A549 treated with CpdA at 1 μM for 4 hours (cell line): ENCODE results near the gene SPTLC2. TPM values are rescaled to one million over a fixed set of nuclear protein-coding genes. Genes with fewer than 3 reads are reported as not detected.

Source experiments
- total RNA-seq: library from RNA; stranded (reverse); fragments of 200-300 nt; extraction: Qiagen RNA extraction; gene quantifications from 5 replicates; pipeline ENCODE4 v1.2.3, GENCODE V29; 2022; ENCODE audit warnings: low read depth

Gene SPTLC2, protein sequence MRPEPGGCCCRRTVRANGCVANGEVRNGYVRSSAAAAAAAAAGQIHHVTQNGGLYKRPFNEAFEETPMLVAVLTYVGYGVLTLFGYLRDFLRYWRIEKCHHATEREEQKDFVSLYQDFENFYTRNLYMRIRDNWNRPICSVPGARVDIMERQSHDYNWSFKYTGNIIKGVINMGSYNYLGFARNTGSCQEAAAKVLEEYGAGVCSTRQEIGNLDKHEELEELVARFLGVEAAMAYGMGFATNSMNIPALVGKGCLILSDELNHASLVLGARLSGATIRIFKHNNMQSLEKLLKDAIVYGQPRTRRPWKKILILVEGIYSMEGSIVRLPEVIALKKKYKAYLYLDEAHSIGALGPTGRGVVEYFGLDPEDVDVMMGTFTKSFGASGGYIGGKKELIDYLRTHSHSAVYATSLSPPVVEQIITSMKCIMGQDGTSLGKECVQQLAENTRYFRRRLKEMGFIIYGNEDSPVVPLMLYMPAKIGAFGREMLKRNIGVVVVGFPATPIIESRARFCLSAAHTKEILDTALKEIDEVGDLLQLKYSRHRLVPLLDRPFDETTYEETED
- total RNA-seq: 25.2 to 32.7 TPM (median 29.3 TPM) in 5 replicates

DNA sequence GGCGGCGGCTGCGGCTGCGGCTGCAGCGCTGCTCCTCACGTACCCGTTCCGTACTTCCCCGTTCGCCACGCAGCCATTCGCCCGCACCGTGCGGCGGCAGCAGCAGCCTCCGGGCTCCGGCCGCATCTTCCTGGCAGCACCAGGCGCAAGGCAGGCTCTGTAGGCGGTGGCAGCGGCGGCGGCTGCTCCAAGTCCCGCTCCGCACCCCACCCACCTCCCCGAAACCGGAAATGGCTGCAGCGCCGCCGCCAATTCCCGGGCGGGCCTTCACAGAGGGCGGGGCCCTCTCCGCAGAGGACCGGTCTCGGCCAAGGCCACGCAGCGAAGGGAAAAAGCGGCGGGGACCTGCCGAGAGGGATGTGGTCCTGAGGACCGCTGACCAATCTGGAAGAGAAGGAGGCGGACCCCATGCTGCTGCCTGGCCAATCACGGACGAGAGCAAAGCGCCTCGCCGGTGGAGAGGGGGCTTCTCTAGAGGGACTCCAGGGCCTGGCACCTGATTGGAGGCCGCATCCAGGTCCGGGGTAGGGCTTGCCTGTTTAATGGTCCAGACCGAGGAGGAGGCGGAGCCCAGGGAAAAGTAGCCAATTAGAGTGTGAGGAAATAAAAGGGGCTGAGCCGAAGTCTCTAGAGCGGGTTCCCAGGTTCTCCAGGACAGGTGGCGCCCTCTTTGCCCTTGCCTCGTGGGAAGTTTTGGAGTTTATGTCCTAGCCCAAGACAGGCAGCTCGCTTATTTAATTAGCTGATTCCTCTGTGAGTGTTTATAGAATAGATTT is at the start of gene SPTLC2:
SPTLC2 (minus strand) TSS at position 184 of the 776 bp plus-strand sequence; CDS start at position 126, 58 bp downstream.

DNA sequence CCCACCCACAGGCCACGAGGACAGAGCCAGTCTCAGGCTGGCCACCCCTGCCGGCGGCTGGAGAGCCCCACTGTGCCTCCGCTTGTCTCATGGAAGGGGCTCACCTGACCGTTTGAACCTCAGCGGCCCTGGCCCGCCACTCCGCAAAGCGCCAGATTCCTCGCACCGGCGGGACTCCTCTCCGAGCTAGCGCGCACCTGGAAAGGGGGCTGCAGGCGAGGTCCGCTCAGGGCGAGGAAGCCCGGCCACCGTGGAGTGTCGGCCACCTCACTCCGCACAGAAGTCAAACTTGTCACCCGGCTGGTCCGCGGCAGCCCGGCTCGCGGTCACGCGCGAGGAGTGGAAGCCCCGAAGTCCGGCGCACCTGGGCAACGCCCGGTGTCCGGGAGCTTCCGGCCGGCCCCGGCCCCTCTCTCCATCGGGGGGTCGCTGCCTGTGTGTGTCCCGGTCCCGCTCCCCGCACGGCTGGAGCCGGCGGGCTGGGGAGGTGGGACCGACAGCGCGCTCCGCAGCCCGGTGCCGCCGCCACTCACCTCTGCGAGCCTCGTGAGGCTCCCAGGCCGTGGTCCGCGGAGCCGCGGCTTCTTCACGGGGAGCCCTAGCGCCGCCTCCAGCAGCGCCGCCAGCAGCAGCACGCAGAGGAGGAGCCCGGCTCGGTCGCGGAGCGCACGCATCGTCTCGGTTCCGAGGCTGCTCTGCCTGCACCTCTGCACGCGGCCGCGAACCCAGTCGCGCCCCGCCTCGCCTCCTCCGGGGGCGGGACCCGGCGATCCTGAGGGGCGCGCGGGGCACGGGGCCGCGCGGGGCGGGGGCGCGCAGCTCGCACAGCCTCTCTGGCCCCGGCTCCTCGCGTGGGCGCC is 118.1 kb downstream of the SPTLC2 start, which contains the start of gene ISM2:
ISM2 (minus strand) TSS at position 697 of the 860 bp plus-strand sequence; CDS start at position 674, 23 bp downstream.

DNA sequence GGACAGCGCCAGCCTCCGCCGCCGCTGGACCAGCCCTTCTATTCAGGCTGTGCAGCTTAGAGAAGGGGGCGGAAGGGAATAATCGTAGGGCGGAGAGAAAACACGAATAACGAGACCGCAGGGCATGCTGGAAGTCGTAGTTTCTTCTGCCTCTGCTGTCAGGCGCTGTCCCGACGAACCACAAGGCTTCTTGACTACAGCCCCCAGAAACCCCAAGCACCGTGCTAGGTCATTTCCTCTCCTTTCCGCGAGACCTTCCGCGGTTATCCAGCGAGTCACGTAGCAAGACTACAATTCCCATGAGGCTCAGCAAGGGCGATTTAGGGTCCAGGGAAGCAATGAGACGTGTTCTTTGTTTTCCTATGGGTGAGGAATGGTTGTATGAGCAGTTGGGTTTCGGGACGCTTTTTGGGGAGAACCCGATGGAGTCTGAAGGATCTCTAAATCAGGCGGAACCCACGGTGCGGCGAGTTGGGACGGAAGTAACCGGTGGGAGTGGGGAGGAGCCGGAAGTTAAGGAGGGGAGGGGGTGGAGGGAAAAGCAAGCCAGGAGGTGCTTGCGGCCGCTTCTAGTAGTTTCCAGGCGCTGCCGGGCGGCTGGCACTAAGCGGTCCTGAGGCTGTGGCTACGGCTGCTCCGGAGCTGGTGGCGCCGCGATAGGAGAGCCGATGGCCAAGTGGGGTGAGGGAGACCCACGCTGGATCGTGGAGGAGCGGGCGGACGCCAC is 158.8 kb downstream of the SPTLC2 start, which contains the start of the genes AHSA1 and VIPAS39:
AHSA1 (plus strand) TSS at position 572 of the 727 bp plus-strand sequence; CDS start at position 669, 97 bp downstream.
VIPAS39 (minus strand) TSS at position 80 of the 727 bp plus-strand sequence. CDS start 3,499 bp downstream, outside the sequence.

Other genes starting within 250 kb of the SPTLC2 start
- gene TMED8, start 239.5 kb downstream of the SPTLC2 start, total RNA-seq: 5.7 to 9.1 TPM (median 7.4 TPM) in 5 replicates
- gene SAMD15, start 239.3 kb downstream of the SPTLC2 start, total RNA-seq: 1.6 to 3.0 TPM (median 2.2 TPM) in 5 replicates
- 0.11 to 0.17 TPM in 2 of 5 replicates, not detected in the others for gene NOXRED1, start 193.1 kb downstream of the SPTLC2 start, total RNA-seq
- gene VIPAS39, start 159.0 kb downstream of the SPTLC2 start, total RNA-seq: 13.3 to 17.1 TPM (median 15.2 TPM) in 5 replicates
- 267 to 307 TPM (median 301 TPM) in 5 replicates for gene AHSA1, start 158.5 kb downstream of the SPTLC2 start, total RNA-seq
- gene ISM2, start 117.8 kb downstream of the SPTLC2 start, total RNA-seq: 0.39 to 0.42 TPM (median 0.41 TPM) in 5 replicates
- 15.4 to 19.0 TPM (median 16.1 TPM) in 5 replicates for gene ALKBH1, start 91.4 kb upstream of the SPTLC2 start, total RNA-seq
- gene SLIRP, start 91.5 kb upstream of the SPTLC2 start, total RNA-seq: 395 to 456 TPM (median 403 TPM) in 5 replicates
- 77.6 to 87.1 TPM (median 78.3 TPM) in 5 replicates for gene SNW1, start 144.5 kb upstream of the SPTLC2 start, total RNA-seq
- 5.9 to 6.9 TPM (median 6.6 TPM) in 5 replicates for gene ADCK1, start 183.5 kb upstream of the SPTLC2 start, total RNA-seq